NCI-H1694 (cell line): ENCODE measurements around the gene CALML5.
"Not testable (repeated sequence)": the region's sequence is repeated elsewhere in the genome, so short reads cannot be mapped to it uniquely, and the experiment has no call there.

Experiments
- DNase-seq: peaks from one replicate; lab custom pipeline; 2025; lab: John Stamatoyannopoulos, UW

CALML5 gene

DNA sequence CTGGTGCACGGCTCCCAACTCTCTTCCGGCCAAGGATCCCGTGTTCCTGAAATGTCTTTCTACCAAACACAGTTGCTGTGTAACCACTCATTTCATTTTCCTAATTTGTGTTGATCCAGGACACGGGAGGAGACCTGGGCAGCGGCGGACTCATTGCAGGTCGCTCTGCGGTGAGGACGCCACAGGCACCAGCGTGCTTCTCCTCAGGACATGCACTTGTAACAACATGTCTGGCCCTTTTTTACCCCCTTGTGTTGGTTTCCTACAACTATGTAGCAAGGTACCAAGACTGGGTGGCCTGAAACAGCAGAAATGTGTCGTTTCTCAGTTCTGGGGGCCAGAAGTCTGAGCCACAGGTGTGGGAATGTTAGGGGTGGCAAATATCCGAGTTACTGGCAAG, 18.2 kb downstream of the CALML5 start:
- no peak for DNase-seq

DNA sequence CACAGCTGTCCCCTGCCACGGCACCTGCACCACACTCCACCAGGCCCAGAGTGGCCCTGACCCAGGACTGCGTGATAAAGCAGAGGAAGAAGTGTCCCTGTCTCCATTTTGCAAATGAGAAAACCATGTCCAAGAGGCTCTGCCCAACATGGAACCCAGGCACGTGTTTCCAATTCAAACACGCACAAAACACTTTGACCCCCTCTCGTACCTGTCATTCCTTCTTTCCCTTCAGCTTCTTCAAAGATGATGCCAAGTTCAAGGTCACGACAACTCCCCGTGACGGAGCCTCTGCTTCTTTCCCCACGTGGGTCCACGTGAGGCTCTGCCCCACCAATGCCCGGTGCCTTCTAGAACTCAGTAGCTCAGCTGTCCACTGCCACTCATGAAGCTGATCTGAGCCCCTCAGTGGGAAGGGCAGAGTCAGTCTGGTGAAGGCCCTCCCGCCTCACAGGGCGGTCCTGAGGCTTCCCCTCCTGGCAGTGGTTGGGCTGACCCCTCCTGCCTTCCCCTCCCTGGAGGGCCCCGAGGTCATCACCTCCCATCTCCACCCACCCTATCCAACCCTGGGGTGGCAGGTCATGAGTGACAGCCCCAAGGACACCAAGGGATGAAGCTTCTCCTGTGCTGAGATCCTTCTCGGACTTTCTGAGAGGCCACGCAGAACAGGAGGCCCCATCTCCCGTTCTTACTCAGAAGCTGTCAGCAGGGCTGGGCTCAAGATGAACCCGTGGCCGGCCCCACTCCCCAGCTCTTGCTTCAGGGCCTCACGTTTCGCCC, 19.0 kb downstream of the CALML5 start:
- no peak for DNase-seq

DNA sequence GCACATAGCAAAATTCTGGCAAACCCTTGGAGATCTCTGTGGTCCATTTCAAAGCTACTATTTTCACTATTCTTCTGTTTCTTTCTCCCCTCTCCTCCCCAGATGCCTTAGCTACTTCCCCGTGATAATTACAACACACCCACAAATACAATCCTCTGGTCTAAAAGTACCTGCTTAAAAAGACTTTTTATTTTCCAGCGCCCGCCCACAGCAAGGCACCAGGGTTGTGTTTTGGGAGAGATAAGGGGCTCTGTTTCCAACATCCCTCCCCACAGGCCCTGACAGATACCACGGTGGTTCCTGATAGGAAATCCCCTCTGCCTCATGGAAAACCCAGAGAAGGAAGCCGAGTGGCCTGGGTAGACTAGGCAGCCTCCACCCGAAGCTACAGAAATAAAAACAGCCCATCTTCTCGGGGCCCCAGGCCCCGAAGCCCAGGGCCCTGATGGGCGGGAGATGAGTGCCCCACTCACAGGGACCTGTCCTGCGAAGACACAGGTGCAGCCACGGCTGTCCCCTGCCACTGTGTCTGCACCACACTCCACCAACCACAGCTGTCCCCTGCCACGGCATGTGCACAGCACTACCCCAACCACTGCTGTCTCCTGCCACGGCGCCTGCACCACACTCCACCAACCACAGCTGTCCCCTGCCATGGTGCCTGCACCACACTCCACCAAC, 19.7 kb downstream of the CALML5 start:
- DNase-seq = no peak

DNA sequence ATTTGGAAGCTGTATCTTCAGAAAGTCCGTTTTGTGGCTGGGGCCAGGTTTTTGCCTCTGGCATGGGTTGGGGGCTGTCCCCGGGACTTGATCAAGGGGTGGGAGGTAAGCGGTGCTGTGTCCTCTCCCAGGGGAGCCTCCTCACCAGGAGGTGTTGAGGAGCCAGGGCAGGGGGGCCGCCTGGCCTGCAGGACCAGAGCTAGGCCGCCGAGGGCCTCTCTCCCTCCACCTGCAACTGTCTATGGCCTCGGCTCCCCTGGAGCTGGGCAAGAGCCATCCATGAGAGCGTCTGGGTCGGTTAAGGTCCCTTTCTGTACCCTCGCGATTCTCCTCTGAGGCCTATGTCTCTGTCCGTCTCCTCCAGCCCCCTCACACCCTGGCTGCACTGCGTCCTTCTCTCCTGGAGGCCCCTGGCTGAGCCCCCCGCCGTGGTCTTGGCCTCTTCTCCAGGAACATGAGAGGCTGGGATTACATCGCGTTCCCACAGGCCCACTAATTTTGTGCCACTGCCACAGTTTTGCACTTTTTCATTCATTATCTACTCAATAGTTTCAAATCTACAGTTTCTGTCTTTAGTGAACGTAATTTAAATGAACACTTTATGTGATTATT, 20.6 kb downstream of the CALML5 start:
- no peak for DNase-seq

DNA sequence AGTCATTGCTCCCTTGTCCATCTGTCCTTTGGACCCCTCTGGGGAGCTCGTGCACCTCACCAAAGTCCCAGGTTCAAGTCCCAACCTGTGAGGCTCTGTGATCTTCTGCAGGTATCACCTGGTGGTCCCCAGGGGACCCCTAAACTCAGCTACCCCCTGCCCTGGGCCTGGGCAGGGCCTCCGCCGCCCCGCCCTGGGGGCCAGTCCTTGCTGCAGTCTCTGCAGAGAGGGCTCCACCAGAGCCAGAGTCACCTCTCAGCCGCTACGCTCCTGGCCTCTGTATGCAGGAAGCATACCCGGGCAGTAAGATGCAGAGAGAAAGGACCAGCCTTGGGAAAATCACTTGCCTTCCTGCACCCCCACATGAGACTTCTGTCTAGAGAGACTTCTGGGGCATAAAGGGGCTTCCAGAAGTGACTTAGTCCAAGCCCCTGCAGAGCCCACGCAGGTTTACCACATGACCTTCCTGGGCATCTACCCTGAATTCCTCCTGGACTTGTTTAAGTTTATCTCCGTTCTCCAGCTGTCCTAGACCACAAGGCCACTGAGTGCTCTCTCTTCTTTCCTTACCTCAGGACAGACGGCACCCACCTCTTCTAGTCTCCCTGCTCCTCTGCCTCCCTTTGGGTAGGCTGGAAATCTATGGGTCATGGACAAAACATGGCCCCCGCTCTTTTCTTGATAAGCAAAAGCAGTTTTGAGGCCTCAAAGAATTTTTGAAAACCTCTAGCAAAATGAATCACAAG, 21.2 kb downstream of the CALML5 start:
- DNase-seq = no peak

DNA sequence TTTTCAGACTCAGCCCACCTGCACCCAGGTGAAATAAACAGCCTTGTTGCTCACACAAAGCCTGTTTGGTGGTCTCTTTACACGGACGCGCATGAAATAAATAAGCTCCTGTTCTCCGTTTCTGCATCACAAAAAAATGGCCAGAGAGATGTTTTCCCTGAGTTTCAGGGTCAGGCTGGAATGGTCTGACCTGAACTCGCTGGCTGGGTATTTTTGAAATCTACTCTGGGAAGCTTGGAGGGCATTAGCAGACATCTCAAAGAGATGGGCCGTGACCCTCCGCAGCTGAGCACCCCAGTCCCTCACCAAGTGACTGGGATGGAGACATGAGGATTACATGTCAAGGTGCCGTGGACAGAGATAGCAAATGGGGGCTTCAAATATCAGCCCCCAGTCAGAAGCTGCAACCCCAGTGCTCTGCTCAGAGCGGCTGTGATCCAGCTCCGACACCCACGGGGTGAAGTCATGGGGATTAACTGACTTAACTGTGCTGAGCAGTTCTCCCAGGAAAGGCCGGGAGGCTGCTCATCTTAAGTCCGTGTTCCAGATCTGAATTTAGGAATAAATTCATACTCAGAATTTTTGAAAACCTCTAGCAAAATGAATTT, 22.3 kb downstream of the CALML5 start:
- no peak for DNase-seq

DNA sequence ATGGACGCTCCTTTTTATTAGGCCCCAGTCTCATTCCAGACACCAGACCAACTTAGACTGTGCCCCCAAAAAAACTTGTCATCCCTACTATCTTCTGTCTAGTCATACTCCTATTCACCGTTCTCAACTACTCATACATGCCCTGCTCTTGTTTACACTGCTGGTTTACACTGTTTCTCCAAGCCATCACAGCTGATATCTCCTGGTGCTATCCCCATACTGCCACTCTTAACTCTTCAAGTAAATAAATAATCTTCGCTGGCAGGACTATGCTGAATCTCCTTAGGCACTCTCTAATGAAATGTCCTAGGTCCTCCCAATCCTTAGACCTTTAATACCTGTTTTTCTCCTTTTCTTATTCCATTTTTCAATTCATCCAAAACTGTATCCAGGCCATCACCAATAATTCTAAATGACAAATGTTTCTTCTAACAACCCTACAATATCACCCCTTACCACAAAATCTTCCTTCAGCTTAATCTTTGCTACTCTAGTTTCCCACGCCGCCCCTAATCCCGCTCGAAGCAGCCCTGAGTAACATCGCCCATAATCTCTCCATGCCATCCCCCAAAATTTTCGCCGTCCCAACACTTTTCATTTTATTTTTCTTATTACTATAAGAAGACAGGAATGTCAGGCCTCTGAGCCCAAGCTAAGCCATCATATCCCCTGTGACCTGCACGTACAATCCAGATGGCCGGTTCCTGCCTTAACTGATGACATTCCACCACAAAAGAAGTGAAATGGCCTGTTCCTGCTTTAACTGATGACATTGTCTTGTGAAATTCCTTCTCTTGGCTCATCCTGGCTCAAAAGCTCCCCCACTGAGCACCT, 23.2 kb downstream of the CALML5 start:
- not testable (repeated sequence) for DNase-seq

DNA sequence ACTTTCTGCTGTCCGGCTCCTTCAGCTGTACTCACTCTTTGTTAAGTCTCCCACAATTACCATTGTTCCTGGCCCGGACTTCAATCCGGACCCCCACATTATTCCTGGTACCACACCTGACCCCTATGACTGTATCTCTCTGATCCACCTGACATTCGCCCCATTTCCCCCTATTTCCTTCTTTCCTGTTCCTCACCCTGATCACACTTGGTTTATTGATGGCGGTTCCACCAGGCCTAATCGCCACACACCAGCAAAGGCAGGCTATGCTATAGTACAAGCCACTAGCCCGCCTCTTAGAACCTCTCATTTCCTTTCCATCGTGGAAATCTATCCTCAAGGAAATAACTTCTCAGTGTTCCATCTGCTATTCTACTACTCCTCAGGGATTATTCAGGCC, 24.3 kb downstream of the CALML5 start:
- DNase-seq = not testable (repeated sequence)

DNA sequence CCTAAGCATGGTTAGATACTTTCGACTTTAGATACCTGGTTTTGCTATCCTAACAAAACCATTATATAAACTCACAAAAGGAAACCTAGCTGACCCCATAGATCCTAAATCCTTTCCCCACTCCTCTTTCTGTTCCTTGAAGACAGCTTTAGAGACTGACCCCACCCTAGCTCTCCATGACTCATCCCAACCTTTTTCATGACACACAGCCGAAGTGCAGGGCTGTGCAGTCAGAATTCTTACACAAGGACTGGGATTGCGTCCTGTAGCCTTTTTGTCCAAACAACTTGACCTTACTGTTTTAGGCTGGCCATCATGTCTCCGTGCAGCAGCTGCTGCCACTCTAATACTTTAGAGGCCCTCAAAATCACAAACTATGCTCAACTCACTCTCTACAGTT, 24.7 kb downstream of the CALML5 start:
- not testable (repeated sequence) for DNase-seq

DNA sequence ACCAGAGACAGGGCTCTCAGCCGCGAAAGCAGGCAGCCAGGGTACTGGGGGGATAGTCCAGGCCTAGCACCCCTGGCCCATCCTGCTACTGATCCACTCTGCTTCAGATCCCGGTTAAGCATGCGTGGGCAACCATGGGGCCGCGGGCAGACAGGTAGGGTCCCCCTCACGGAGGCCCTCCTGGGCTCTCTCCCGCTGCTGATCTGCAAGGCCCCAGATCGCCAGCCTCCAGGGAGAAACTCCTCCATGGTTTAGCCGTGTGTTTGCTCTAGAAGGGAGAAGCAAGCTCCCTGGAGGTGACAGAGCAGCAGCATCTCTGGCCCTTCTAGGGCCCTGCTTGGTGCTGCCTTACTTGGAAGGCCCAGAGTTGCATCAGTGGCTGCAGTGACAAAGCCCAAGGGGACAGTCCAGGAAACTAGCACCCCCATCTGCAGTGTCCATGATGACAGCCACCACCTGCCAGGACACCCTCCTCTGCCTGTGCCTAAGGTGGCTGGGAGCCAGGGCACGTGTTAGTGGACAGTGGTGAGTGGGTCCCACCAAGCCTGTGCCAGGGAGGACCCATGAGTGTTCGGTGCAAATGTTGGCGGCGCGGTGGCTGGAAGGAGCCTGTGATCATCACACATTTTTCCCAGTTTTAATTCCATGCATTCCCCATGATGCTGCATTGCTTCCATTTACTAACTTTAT, 29.2 kb downstream of the CALML5 start:
- no peak for DNase-seq

DNA sequence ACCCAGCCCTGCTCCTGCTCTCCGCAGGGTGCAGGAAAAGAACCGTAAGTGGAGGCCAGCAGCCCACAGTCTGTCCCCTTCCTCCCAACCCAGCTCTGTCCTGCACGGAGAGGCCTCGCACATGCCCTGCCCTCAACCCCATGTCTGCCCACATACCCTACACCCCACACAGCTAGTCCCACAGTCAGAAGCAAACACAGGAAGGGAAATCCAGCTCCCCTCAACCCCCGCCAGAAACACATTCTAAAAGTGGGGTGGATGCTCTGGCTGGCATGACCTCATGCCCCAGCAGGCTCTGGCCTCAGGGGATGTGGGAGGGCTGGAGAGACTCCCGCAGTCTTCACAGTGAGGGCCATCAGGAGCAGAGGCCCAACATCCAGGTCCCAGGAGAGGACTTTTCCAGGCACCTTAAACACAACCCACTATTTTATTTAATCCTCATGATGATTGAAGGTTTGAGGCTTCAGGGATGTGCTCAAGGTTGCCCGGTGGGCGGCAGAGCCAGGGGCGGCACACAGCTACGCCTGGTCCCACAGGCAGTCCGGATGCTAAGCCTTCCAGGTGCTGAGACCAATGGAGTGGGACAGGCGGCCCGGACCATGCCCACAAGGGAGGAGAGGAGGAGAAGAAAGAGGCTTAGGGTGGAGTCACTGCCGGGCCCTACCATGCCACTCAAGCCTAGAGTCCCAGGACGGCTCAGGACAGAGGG, 29.9 kb downstream of the CALML5 start:
- no peak for DNase-seq

DNA sequence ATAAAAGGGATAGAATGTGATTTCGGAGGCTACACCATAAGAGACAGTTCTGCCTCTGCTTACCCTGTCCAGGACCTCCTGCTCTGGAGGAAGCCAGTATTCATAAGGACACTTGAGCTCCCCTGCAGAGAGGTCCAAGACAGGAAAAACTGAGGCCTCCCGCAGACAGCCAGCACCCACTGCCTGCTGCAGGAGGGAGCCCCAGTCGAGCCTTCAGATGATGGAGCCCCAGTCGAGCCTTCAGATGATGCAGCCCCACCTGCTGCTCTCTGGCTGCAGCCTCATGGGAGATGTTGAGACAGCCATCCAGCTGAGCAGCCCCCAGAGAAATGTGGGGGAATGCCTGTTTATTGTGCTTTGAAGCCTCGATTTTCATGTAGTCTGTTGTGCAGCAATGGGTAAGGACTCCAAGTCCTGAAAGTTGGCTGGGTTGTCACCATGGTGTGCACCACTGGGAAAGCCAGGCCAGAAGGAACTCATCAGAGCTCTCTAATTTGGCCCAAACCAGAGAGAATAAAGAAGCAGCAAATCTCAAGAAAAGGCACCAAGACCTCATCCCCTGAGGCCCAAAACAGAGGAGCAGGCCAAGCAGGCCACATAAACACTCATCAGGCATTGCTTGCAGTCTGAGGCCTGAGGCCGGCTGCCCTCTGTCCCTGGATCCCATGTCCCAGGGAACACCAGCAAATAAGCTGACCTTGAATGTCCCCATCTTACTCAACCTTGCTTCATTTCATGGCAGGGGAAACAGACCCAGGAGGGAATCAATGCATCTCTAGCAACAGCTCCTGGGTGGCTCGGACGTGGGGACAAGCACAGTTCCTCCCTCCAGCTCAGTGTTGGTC, 30.9 kb downstream of the CALML5 start:
- DNase-seq = no peak

DNA sequence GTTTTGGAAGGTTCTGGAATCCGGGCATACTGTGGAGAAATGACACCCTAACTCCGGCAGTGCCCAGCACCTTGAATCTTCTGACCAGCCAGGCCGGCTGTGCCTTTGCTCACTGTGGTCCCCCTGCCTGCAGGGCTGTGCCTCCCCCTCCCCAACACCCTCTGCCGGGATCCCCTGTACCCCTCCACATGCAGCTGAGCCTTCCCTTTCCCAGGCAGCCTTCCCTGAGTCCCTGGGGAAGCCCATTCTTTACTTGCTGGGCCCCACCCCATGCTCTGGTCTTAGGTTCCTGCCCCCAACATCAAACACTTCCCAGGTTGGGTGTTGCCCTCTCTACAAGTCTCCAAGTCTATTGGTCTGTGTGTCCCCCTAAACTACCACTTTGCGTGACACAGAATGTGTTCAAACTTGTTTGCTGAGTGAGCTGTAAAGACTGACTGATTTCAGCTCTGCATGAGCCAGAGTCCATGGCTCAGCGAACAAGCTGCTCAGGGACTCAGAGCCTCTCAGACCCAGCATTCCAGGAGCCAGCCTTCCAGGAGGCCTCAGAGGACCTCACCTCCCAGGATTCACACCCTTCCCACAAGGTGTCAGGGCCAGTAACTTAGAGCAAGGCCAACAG, 31.6 kb downstream of the CALML5 start:
- DNase-seq = no peak

DNA sequence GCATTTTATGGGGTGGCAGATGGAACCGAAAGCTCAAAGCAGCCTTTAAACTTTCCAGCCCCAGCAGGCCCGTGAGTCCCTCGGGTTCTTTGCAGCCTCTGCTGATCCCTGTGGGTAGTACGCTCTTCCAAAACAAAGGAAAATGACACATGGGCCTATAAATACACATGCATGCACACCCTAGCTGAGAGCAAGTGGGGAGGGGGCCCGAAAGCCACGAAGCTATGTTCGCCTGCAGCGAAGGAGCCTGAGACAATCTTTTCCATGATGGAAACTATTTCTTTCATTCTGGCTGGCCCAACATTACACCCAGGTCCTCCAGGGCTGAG, 32.2 kb downstream of the CALML5 start:
- no peak for DNase-seq

DNA sequence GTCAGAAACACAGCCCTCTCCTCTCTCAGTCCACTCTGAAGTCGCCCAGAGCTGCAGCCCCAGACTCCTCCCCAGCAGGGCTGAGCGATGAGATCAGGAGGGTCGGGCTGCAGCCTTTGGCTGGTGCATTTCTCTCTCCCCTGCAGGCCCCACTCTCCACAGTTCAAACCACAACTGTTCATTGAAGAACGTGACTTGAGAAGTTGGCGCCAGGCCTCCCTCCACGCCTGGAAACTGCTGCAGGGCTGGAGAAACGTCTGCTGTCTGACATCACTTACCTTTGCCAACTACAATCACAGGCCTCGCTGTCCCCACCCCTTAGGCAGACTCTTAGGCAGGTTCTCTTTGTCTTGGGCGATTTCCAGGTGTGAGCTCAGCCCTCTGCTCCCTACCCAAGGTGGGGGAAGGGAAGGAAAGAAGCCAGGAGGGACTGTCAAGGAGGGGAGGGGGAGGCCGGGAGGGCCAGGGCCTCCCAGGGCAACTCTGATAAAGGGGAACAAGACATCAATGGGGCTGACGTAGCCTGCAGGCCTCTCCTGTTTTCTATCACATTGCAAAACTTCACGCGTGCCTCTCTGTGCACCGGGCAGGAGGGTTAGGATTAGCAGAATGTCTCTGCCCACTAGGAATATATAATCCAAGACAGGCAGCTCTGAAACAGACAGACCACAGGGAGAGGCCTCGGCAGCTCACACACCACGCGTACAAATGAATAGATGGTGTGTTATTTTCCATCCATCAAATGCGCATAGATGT, 32.7 kb downstream of the CALML5 start:
- no peak for DNase-seq

DNA sequence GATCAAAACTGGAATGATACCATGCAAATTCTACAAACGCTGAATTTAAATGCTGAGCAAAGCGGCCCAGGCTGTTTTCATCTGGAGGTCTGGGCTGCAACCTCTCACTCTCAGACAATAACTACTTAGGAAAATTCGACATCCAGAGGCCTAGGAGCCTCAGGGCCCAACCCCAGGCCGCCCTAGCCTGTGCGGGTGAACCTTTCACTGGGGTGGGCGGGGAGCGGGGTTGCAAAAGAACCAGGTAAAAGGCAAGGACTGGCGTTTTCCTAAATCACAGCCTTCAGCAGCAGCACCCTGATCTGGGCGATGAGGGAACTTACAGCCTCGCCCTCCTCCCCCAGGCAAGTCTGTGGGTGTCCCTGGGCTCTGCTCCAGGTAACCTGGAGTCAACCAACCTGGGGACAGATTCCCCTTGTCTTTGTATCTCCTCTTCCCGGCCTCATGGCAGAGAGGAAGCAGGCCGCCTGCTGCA, 33.4 kb downstream of the CALML5 start:
- DNase-seq = no peak

DNA sequence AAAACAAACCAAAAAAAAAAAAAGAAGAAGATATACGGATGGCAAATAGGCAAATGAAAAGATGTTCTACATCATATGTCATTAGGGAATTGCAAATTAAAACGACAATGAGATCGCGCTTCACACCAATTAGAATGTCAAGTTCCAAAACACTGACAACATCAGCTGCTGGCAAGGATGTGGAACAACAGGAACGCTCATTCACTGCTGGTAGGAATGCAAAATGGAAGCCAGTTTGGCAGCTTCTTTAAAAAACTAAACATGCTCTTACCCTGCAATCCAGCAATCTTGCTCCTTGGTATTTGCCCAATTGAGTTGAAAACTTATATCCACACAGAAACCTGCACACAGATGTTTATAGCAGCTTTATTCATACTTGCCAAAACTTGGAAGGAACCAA, 34.8 kb downstream of the CALML5 start:
- no peak for DNase-seq

DNA sequence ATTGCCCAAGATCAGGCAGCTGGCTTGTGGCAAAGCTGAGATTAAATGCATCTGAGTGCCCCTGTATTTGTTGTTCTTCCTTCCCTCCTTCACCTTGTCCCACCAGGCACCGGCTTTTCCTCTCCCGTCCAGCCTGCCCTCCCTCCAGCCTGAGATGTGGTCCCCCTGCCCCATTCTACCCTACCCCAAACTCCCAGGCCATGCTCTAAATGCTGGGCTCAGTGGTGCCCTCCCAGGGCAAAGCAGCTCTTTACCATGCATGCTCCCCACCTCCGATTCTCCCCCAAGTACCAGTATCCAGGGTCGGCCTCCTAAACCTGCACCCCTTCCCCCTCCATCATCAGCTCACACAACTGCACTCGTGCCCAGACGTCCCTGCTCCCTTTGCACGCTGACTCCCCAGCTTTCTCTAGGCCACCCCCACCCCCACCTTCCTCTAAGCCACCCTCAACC, 36.5 kb downstream of the CALML5 start:
- DNase-seq = no peak
